NCI-H1417 treated with DMSO at 0.1 percent for 48 hours (cell line): ENCODE results near the gene RNF141.

Experiments used
- DNase-seq: peaks from one replicate; lab custom pipeline; 2025; lab: John Stamatoyannopoulos, UW

The RNF141 gene

GRCh38 chr11:10522276-10522675, 18.7 kb downstream of the RNF141 start:
- DNase-seq = no peak

GRCh38 chr11:10520562-10520961, 20.4 kb downstream of the RNF141 start:
- no peak for DNase-seq

- no peak for DNase-seq
Observed at GRCh38 chr11:10519630-10520029, 21.4 kb downstream of the RNF141 start.

GRCh38 chr11:10518891-10519290, 22.1 kb downstream of the RNF141 start:
- DNase-seq = no peak

- DNase-seq = no peak
Observed at GRCh38 chr11:10518123-10518522, 22.9 kb downstream of the RNF141 start.

GRCh38 chr11:10515418-10515817, 25.6 kb downstream of the RNF141 start:
- no peak for DNase-seq

GRCh38 chr11:10514709-10515108, 26.3 kb downstream of the RNF141 start:
- DNase-seq = no peak

- no peak for DNase-seq
Observed at GRCh38 chr11:10514202-10514601, 26.8 kb downstream of the RNF141 start.

- DNase-seq = no peak
Observed at GRCh38 chr11:10511181-10511621, 29.8 kb downstream of the RNF141 start.

GRCh38 chr11:10506008-10506370, 35.0 kb downstream of the RNF141 start:
- no peak for DNase-seq

- DNase-seq = no peak
Observed at GRCh38 chr11:10505278-10506007, 35.5 kb downstream of the RNF141 start.

- no peak for DNase-seq
Observed at GRCh38 chr11:10504490-10504889, 36.5 kb downstream of the RNF141 start.

GRCh38 chr11:10503777-10504480, 37.1 kb downstream of the RNF141 start:
- DNase-seq = no peak

- no peak for DNase-seq
Observed at GRCh38 chr11:10503221-10503620, 37.8 kb downstream of the RNF141 start.

- DNase-seq = no peak
Observed at GRCh38 chr11:10502770-10503169, 38.2 kb downstream of the RNF141 start.

- no peak for DNase-seq
Observed at GRCh38 chr11:10502065-10502680, 38.8 kb downstream of the RNF141 start.

GRCh38 chr11:10500757-10501684, 40.0 kb downstream of the RNF141 start:
- DNase-seq = no peak

- DNase-seq = no peak
Observed at GRCh38 chr11:10499874-10500601, 40.9 kb downstream of the RNF141 start.

GRCh38 chr11:10499452-10499851, 41.5 kb downstream of the RNF141 start:
- no peak for DNase-seq

GRCh38 chr11:10498426-10499250, 42.3 kb downstream of the RNF141 start:
- DNase-seq = no peak

- no peak for DNase-seq
Observed at GRCh38 chr11:10498022-10498400, 43.0 kb downstream of the RNF141 start.
